ENCODE measurements around the gene RXFP3. TPM values are rescaled to one million over a fixed set of nuclear protein-coding genes. Genes with fewer than 3 reads are reported as not detected.

RXFP3 gene
- polyA plus RNA-seq, 2 donors, result not detected

GRCh38 chr5:33933723-33934169, 2.4 kb upstream of the RXFP3 start:
- no peak overlapping the region for H3K27ac ChIP-seq (ENCODE audit: low read depth in 2 of 2, low read length in 1 of 2)
- no peak overlapping the region for H3K4me3 ChIP-seq (ENCODE audit: low read depth in 1 of 2, low read length in 2 of 2)
- peaks cover 8 to 9% of the 10 kb centered on the region in 2 donors for H3K27me3 ChIP-seq (ENCODE audit: control insufficient read depth in 1 of 2, insufficient read depth in 2 of 2, low read length in 2 of 2)
- peaks cover 0 to 2% of the 10 kb centered on the region in 2 donors for H3K9me3 ChIP-seq (ENCODE audit: control insufficient read depth in 2 of 2, insufficient read depth in 1 of 2, low read depth in 1 of 2, low read length in 1 of 2)
- WGBS, 2 donors, result 83 to 87% methylated on average over 3 of the region's 3 CpGs
- H3K4me1 ChIP-seq (ENCODE audit: control insufficient read depth in 2 of 2, insufficient read depth in 2 of 2, low read length in 1 of 2), result peaks cover 0 to 15% of the 10 kb centered on the region in 2 donors
- no peaks in the 10 kb centered on the region for H3K36me3 ChIP-seq (ENCODE audit: control insufficient read depth in 2 of 2, insufficient read depth in 2 of 2, low read length in 1 of 2)

GRCh38 chr5:33934176-33934575, 2.0 kb upstream of the RXFP3 start:
- H3K27me3 ChIP-seq (ENCODE audit: control insufficient read depth in 1 of 2, insufficient read depth in 2 of 2, low read length in 2 of 2), result peaks cover 8 to 9% of the 10 kb centered on the region in 2 donors
- peaks cover 0 to 15% of the 10 kb centered on the region in 2 donors for H3K4me1 ChIP-seq (ENCODE audit: control insufficient read depth in 2 of 2, insufficient read depth in 2 of 2, low read length in 1 of 2)
- WGBS, 2 donors, result 71 to 77% methylated on average over 1 of the region's 1 CpG
- no peaks in the 10 kb centered on the region for H3K36me3 ChIP-seq (ENCODE audit: control insufficient read depth in 2 of 2, insufficient read depth in 2 of 2, low read length in 1 of 2)
- H3K4me3 ChIP-seq (ENCODE audit: low read depth in 1 of 2, low read length in 2 of 2), result no peak overlapping the region
- peaks cover 0 to 2% of the 10 kb centered on the region in 2 donors for H3K9me3 ChIP-seq (ENCODE audit: control insufficient read depth in 2 of 2, insufficient read depth in 1 of 2, low read depth in 1 of 2, low read length in 1 of 2)
- H3K27ac ChIP-seq (ENCODE audit: low read depth in 2 of 2, low read length in 1 of 2), result no peak overlapping the region

GRCh38 chr5:33936004-33936380, 194 bp upstream of the RXFP3 start:
- H3K27me3 ChIP-seq (ENCODE audit: control insufficient read depth in 1 of 2, insufficient read depth in 2 of 2, low read length in 2 of 2), result peaks cover 8 to 9% of the 10 kb centered on the region in 2 donors
- H3K27ac ChIP-seq (ENCODE audit: low read depth in 2 of 2, low read length in 1 of 2), result no peak overlapping the region
- H3K4me3 ChIP-seq (ENCODE audit: low read depth in 1 of 2, low read length in 2 of 2), result peak overlapping the region in 1 of 2 donors; percentile 20
- H3K4me1 ChIP-seq (ENCODE audit: control insufficient read depth in 2 of 2, insufficient read depth in 2 of 2, low read length in 1 of 2), result peaks cover 0 to 15% of the 10 kb centered on the region in 2 donors
- no peaks in the 10 kb centered on the region for H3K36me3 ChIP-seq (ENCODE audit: control insufficient read depth in 2 of 2, insufficient read depth in 2 of 2, low read length in 1 of 2)
- 3% methylated on average over 30 of the region's 30 CpGs for WGBS, 2 donors
- H3K9me3 ChIP-seq (ENCODE audit: control insufficient read depth in 2 of 2, insufficient read depth in 1 of 2, low read depth in 1 of 2, low read length in 1 of 2), result peaks cover 0 to 2% of the 10 kb centered on the region in 2 donors

- Histone ChIP-seq H3K4me1 (ENCODE audit: control insufficient read depth in 2 of 2, insufficient read depth in 2 of 2, low read length in 1 of 2) (peaks cover 0 to 15% of the 10 kb centered on the region in 2 donors), H3K36me3 (ENCODE audit: control insufficient read depth in 2 of 2, insufficient read depth in 2 of 2, low read length in 1 of 2) (no peaks in the 10 kb centered on the region), H3K4me3 (ENCODE audit: low read depth in 1 of 2, low read length in 2 of 2) (no peak overlapping the region), H3K9me3 (ENCODE audit: control insufficient read depth in 2 of 2, insufficient read depth in 1 of 2, low read depth in 1 of 2, low read length in 1 of 2) (peaks cover 0 to 2% of the 10 kb centered on the region in 2 donors), H3K27me3 (ENCODE audit: control insufficient read depth in 1 of 2, insufficient read depth in 2 of 2, low read length in 2 of 2) (peaks cover 8 to 9% of the 10 kb centered on the region in 2 donors), H3K27ac (ENCODE audit: low read depth in 2 of 2, low read length in 1 of 2) (no peak overlapping the region)
- WGBS, 2 donors, result 42% methylated on average over 54 of the region's 54 CpGs
Observed at GRCh38 chr5:33937017-33937706, 976 bp downstream of the RXFP3 start.

- 27 to 33% methylated on average over 54 of the region's 54 CpGs for WGBS, 2 donors
- no peak overlapping the region for H3K4me3 ChIP-seq (ENCODE audit: low read depth in 1 of 2, low read length in 2 of 2)
Observed at GRCh38 chr5:33937707-33938506, 1.7 kb downstream of the RXFP3 start.

GRCh38 chr5:33938507-33938796, 2.3 kb downstream of the RXFP3 start:
- Histone ChIP-seq H3K27me3 (ENCODE audit: control insufficient read depth in 1 of 2, insufficient read depth in 2 of 2, low read length in 2 of 2) (peaks cover 8 to 9% of the 10 kb centered on the region in 2 donors), H3K27ac (ENCODE audit: low read depth in 2 of 2, low read length in 1 of 2) (no peak overlapping the region), H3K4me1 (ENCODE audit: control insufficient read depth in 2 of 2, insufficient read depth in 2 of 2, low read length in 1 of 2) (peaks cover 0 to 15% of the 10 kb centered on the region in 2 donors), H3K9me3 (ENCODE audit: control insufficient read depth in 2 of 2, insufficient read depth in 1 of 2, low read depth in 1 of 2, low read length in 1 of 2) (peaks cover 0 to 2% of the 10 kb centered on the region in 2 donors), H3K36me3 (ENCODE audit: control insufficient read depth in 2 of 2, insufficient read depth in 2 of 2, low read length in 1 of 2) (no peaks in the 10 kb centered on the region), H3K4me3 (ENCODE audit: low read depth in 1 of 2, low read length in 2 of 2) (no peak overlapping the region)
- WGBS, 2 donors, result 30 to 37% methylated on average over 14 of the region's 14 CpGs

More at GRCh38 chr5:33937707-33938506, 1.7 kb downstream of the RXFP3 start:
- Histone ChIP-seq H3K4me1 (ENCODE audit: control insufficient read depth in 2 of 2, insufficient read depth in 2 of 2, low read length in 1 of 2) (peaks cover 0 to 15% of the 10 kb centered on the region in 2 donors), H3K27me3 (ENCODE audit: control insufficient read depth in 1 of 2, insufficient read depth in 2 of 2, low read length in 2 of 2) (peaks cover 8 to 9% of the 10 kb centered on the region in 2 donors), H3K9me3 (ENCODE audit: control insufficient read depth in 2 of 2, insufficient read depth in 1 of 2, low read depth in 1 of 2, low read length in 1 of 2) (peaks cover 0 to 2% of the 10 kb centered on the region in 2 donors), H3K36me3 (ENCODE audit: control insufficient read depth in 2 of 2, insufficient read depth in 2 of 2, low read length in 1 of 2) (no peaks in the 10 kb centered on the region), H3K27ac (ENCODE audit: low read depth in 2 of 2, low read length in 1 of 2) (no peak overlapping the region)

- Histone ChIP-seq H3K27ac (ENCODE audit: low read depth in 2 of 2, low read length in 1 of 2) (no peak overlapping the region), H3K27me3 (ENCODE audit: control insufficient read depth in 1 of 2, insufficient read depth in 2 of 2, low read length in 2 of 2) (peaks cover 8 to 9% of the 10 kb centered on the region in 2 donors), H3K9me3 (ENCODE audit: control insufficient read depth in 2 of 2, insufficient read depth in 1 of 2, low read depth in 1 of 2, low read length in 1 of 2) (peaks cover 0 to 2% of the 10 kb centered on the region in 2 donors), H3K4me1 (ENCODE audit: control insufficient read depth in 2 of 2, insufficient read depth in 2 of 2, low read length in 1 of 2) (peaks cover 0 to 15% of the 10 kb centered on the region in 2 donors), H3K36me3 (ENCODE audit: control insufficient read depth in 2 of 2, insufficient read depth in 2 of 2, low read length in 1 of 2) (no peaks in the 10 kb centered on the region), H3K4me3 (ENCODE audit: low read depth in 1 of 2, low read length in 2 of 2) (no peak overlapping the region)
- 22 to 25% methylated on average over 15 of the region's 15 CpGs for WGBS, 2 donors
Observed at GRCh38 chr5:33938881-33939280, 2.7 kb downstream of the RXFP3 start.

- 68 to 73% methylated on average over 8 of the region's 8 CpGs for WGBS, 2 donors
- Histone ChIP-seq H3K9me3 (ENCODE audit: control insufficient read depth in 2 of 2, insufficient read depth in 1 of 2, low read depth in 1 of 2, low read length in 1 of 2) (peaks cover 0 to 2% of the 10 kb centered on the region in 2 donors), H3K27me3 (ENCODE audit: control insufficient read depth in 1 of 2, insufficient read depth in 2 of 2, low read length in 2 of 2) (peaks cover 8 to 9% of the 10 kb centered on the region in 2 donors)
Observed at GRCh38 chr5:33939556-33940262, 3.5 kb downstream of the RXFP3 start.

GRCh38 chr5:33941090-33941489, 4.9 kb downstream of the RXFP3 start:
- Histone ChIP-seq H3K36me3 (ENCODE audit: control insufficient read depth in 2 of 2, insufficient read depth in 2 of 2, low read length in 1 of 2) (no peaks in the 10 kb centered on the region), H3K9me3 (ENCODE audit: control insufficient read depth in 2 of 2, insufficient read depth in 1 of 2, low read depth in 1 of 2, low read length in 1 of 2) (peaks cover 0 to 2% of the 10 kb centered on the region in 2 donors), H3K4me3 (ENCODE audit: low read depth in 1 of 2, low read length in 2 of 2) (no peak overlapping the region), H3K27me3 (ENCODE audit: control insufficient read depth in 1 of 2, insufficient read depth in 2 of 2, low read length in 2 of 2) (peaks cover 5 to 8% of the 10 kb centered on the region in 2 donors), H3K4me1 (ENCODE audit: control insufficient read depth in 2 of 2, insufficient read depth in 2 of 2, low read length in 1 of 2) (peaks cover 0 to 12% of the 10 kb centered on the region in 2 donors), H3K27ac (ENCODE audit: low read depth in 2 of 2, low read length in 1 of 2) (no peak overlapping the region)
- 82 to 85% methylated on average over 5 of the region's 5 CpGs for WGBS, 2 donors

More at GRCh38 chr5:33939556-33940262, 3.5 kb downstream of the RXFP3 start:
- H3K4me3 ChIP-seq (ENCODE audit: low read depth in 1 of 2, low read length in 2 of 2), result no peak overlapping the region
- no peak overlapping the region for H3K27ac ChIP-seq (ENCODE audit: low read depth in 2 of 2, low read length in 1 of 2)
- H3K4me1 ChIP-seq (ENCODE audit: control insufficient read depth in 2 of 2, insufficient read depth in 2 of 2, low read length in 1 of 2), result peaks cover 0 to 15% of the 10 kb centered on the region in 2 donors
- H3K36me3 ChIP-seq (ENCODE audit: control insufficient read depth in 2 of 2, insufficient read depth in 2 of 2, low read length in 1 of 2), result no peaks in the 10 kb centered on the region

Measured in esophagus (tissue), 2 donors.